GM12878 (cell line): ENCODE data around the gene SYNPR. TPM values are rescaled to one million over a fixed set of nuclear protein-coding genes. Genes with fewer than 3 reads are reported as not detected.

Source experiments
- ATAC-seq: fragments of 200-7000 bp; cut with Tn5 transposase; 3 replicates; pipeline ENCODE4 v1.9.1; 2020; ENCODE audit warnings: mild to moderate bottlenecking, moderate library complexity
- BruUV-seq: library from RNA; stranded (reverse); fragments of 400-500 nt; replicated peaks from 2 replicates; lab custom pipeline; 2021; lab: Mats Ljungman, UMichigan
- CTCF ChIA-PET: fragments of 300-600 bp; sonication (Branson Sonifier 250); formaldehyde crosslinking; extraction: SDS; loops from one replicate; lab custom pipeline; 2021; ENCODE audit warnings: inconsistent platforms; lab: Yijun Ruan, JAX
- POLR2A ChIA-PET: fragments of 350-600 bp; formaldehyde crosslinking; extraction: SDS; loops from one replicate; lab custom pipeline; 2021; ENCODE audit warnings: inconsistent platforms; lab: Charles Lee
- RAD21 ChIA-PET: fragments of 300-600 bp; sonication (Branson Sonifier 250); formaldehyde crosslinking; loops from one replicate; lab custom pipeline; 2023; ENCODE audit warnings: antibody characterized with exemption; ENCODE audit not compliant: unreplicated experiment; lab: Charles Lee
- SMC1A ChIA-PET: fragments of 300-600 bp; sonication (Branson Sonifier 250); formaldehyde crosslinking; loops from one replicate; lab custom pipeline; 2023; ENCODE audit not compliant: unreplicated experiment, uncharacterized antibody; lab: Charles Lee
- DNase-seq: peaks from one replicate; pipeline ENCODE4 v3.0.0-alpha.2; 2011; ENCODE audit warnings: low read depth, low spot score
- FAIRE-seq: peaks from 3 replicates; lab custom pipeline; 2011; peaks lifted over from hg19 to GRCh38; lab: Jason Lieb, UNC
- H2AFZ ChIP-seq: 2 replicates; pipeline ENCODE4 v1.6.0; 2011; ENCODE audit warnings: low read depth, low read length, control low read depth; ENCODE audit not compliant: control insufficient read depth
- H3K27ac ChIP-seq: 2 replicates; pipeline ENCODE4 v1.5.1; 2011; ENCODE audit warnings: control low read depth; ENCODE audit not compliant: control insufficient read depth, insufficient read depth
- H3K27me3 ChIP-seq, 2 experiments: replicated peaks in 1 of 2; 2 replicates each; pipeline versions ENCODE4 v1.6.0 to v1.6.1; 2011; ENCODE audit warnings: low read length in 1 of 2; ENCODE audit not compliant: control insufficient read depth in 2 of 2, insufficient read depth in 2 of 2
- H3K36me3 ChIP-seq, 2 experiments: 2 replicates each; pipeline ENCODE4 v1.5.1; 2011; ENCODE audit warnings: low read length in 1 of 2; ENCODE audit not compliant: control insufficient read depth in 2 of 2, insufficient read depth in 2 of 2
- H3K4me1 ChIP-seq: 2 replicates; pipeline ENCODE4 v1.6.1; 2011; ENCODE audit warnings: mild to moderate bottlenecking, low read length, moderate library complexity, mixed read lengths; ENCODE audit not compliant: control insufficient read depth, insufficient read depth
- H3K4me2 ChIP-seq: 2 replicates; pipeline ENCODE4 v1.6.0; 2011; ENCODE audit warnings: control low read depth; ENCODE audit not compliant: control insufficient read depth, insufficient read depth
- H3K4me3 ChIP-seq: fragments of 200-600 bp; sonication (generic); 2 replicates; pipeline ENCODE4 v1.5.1; 2016
- H3K79me2 ChIP-seq: 2 replicates; pipeline ENCODE4 v1.6.0; 2011; ENCODE audit warnings: low read length; ENCODE audit not compliant: control insufficient read depth, insufficient read depth
- H3K9ac ChIP-seq: 2 replicates; pipeline ENCODE4 v1.8.0; 2011; ENCODE audit warnings: low read length, control low read depth, mixed read lengths; ENCODE audit not compliant: control insufficient read depth, insufficient read depth
- H3K9me3 ChIP-seq: replicated peaks from 3 replicates; pipeline ENCODE4 v1.5.1; 2011; ENCODE audit warnings: mild to moderate bottlenecking, low read length; ENCODE audit not compliant: control insufficient read depth, insufficient read depth
- H4K20me1 ChIP-seq: 2 replicates; pipeline ENCODE4 v1.6.0; 2011; ENCODE audit not compliant: control insufficient read depth, insufficient read depth
- BCL11A ChIP-seq: IDR thresholded peaks from 2 replicates; pipeline ENCODE4 v1.6.1; 2011; ENCODE audit warnings: low read depth, low read length
- BHLHE40 ChIP-seq, 2 experiments: fragments of 450-650 bp in 1 of 2; IDR thresholded peaks; 2 replicates each; pipeline ENCODE4 v1.6.1; 2011 to 2017; ENCODE audit warnings: low read depth in 2 of 2, borderline replicate concordance in 1 of 2, improper control_type of control experiment in 1 of 2, low read length in 1 of 2, mild to moderate bottlenecking in 1 of 2
- CHD2 ChIP-seq: IDR thresholded peaks from 2 replicates; pipeline ENCODE4 v1.6.1; 2011; ENCODE audit warnings: low read depth, low read length, improper control_type of control experiment, borderline replicate concordance
- SMAD1 ChIP-seq: fragments of 450-650 bp; IDR thresholded peaks from 2 replicates; pipeline ENCODE4 v1.6.1; 2018; ENCODE audit warnings: mild to moderate bottlenecking, low read depth; ENCODE audit not compliant: partially characterized antibody
- WGBS: methylation state at CpG from one replicate; pipeline ENCODE4 v1.1.6; 2016; ENCODE audit warnings: low lambda C conversion rate; ENCODE audit not compliant: insufficient replicate concordance, insufficient coverage; ENCODE audit errors: missing lambda C conversion rate; 5-methylcytosine and 5-hydroxymethylcytosine counted together
- in situ Hi-C: fragments of 300-500 bp; cut with MboI; formaldehyde crosslinking; loops from 9 replicates; pipeline ENCODE4 v1.14.3; 2018; ENCODE audit warnings: mixed read lengths
- intact Hi-C: fragments of 100-400 bp; cut with micrococcal nuclease; formaldehyde crosslinking; loops from one replicate; pipeline ENCODE4 v1.14.2; 2022; ENCODE audit not compliant: unreplicated experiment
- polyA plus RNA-seq, 11 experiments: library from polyadenylated mRNA; depleted of rRNA in 4 of 11; unstranded in 6 of 11; stranded (reverse) in 5 of 11; fragments of >200 nt; fragmentation: Nextera tagmentation in 4 of 11; fragmentation: Illumina TruSeq in 1 of 11; extraction: Ambion mirVana in 4 of 11; extraction: Trizol in 1 of 11; gene quantifications; 1 replicate in 1 of 11; 2 replicates in 10 of 11; pipeline versions ENCODE4 v1.2.1 to v1.2.3, GENCODE V29; 2011 to 2016; ENCODE audit warnings: inconsistent platforms in 2 of 11, missing spikeins in 2 of 11, low read depth in 1 of 11
- total RNA-seq, 4 experiments: library from RNA; depleted of rRNA in 3 of 4; stranded (reverse); fragments of >200 nt in 3 of 4; fragmentation: Illumina TruSeq in 1 of 4; extraction: Trizol in 1 of 4; gene quantifications; 2 replicates each; pipeline versions ENCODE4 v1.2.1 to v1.2.3, GENCODE V29; 2013 to 2021

SYNPR gene
- total and polyA plus RNA-seq, 10 of the 15 experiments (the other 5 are each of a cell fraction or from before 2014, with no cell fraction given) = not detected

DNA sequence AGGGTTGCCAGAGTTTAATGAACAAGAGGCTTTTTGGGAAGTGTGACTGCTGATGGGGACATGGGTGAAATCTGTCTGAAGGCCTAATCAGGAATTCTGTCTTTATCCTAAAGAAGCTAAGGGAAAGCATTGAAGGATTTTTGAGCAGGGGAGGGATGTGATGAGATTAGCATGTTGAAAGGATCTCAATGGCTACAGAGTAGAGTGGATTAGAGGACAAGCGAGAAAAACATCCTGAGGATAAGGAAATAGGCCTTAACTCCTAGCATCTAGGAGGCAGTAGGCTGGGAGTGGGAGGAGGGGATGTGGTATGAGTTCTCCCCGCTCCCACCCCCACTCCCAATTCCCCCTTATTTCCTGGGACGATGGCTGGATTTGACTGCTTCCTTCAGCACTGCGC, 339.3 kb downstream of the SYNPR start:
- CTCF ChIA-PET = no interaction called here
- BruUV-seq = no TSS peak
- FAIRE-seq (no peak), ATAC-seq (no peak), DNase-seq (no peak)
- H2AFZ ChIP-seq = no peak overlapping the region
- H3K9me3 ChIP-seq = no peaks in the 10 kb centered on the region
- H3K27me3 ChIP-seq = no peaks in the 10 kb centered on the region; a peak in 1 of 4 replicates
- POLR2A ChIA-PET = no interaction called here
- H3K9ac ChIP-seq = no peak overlapping the region
- SMC1A ChIA-PET = no interaction called here
- TF ChIP-seq CHD2 = no peak
- no peak for TF ChIP-seq SMAD1
- 32% methylated on average over 4 of the region's 4 CpGs for WGBS
- H3K79me2 ChIP-seq = no peaks in the 10 kb centered on the region
- H3K36me3 ChIP-seq = no peaks in the 10 kb centered on the region
- H3K4me2 ChIP-seq = no peak overlapping the region
- intact Hi-C loops (no loop called here), in situ Hi-C loops (no loop called here)
- no peak overlapping the region for H3K27ac ChIP-seq
- RAD21 ChIA-PET = no interaction called here
- no peaks in the 10 kb centered on the region for H4K20me1 ChIP-seq
- no peak overlapping the region for H3K4me3 ChIP-seq
- no peaks in the 10 kb centered on the region for H3K4me1 ChIP-seq

DNA sequence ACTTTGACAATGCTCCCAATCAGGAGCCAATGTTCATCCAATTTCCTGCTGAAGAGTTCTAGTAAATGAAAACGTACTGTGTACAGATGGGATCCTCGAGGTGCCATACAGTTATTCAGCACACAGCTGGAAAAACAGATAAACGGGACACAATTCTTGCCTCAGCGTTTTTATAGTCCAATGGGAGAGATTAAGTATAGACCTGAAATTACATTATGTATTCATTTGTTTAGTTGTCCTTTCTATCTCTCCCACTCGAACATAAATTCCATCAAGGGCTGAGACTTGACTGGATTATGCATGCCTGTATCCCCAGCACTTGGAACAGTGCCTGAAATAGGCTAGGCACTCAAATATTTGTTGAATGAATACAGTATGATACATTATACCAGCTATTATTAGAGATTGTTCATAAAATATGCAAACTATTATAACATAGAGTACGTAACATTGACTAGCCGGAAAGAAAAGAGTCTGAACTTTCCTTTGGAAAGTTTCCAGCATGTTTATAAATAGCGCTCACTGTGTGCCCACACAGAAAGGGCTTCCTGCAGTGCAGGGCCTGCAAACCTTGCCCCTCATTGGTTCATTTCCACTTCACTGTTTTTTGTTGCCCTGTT, 346.9 kb downstream of the SYNPR start:
- no peaks in the 10 kb centered on the region for H3K4me1 ChIP-seq
- H3K9ac ChIP-seq = no peak overlapping the region
- TF ChIP-seq BHLHE40 (IDR thresholded peaks at IDR 0.05; ENCODE audit: borderline replicate concordance in 1 of 2, low read depth in 2 of 2, low read length in 1 of 2) = no peak
- no peak for TF ChIP-seq BCL11A
- no peak overlapping the region for H3K4me2 ChIP-seq
- POLR2A ChIA-PET = no interaction called here
- no peak overlapping the region for H3K27ac ChIP-seq
- RAD21 ChIA-PET = no interaction called here
- intact Hi-C loops (no loop called here), in situ Hi-C loops (no loop called here)
- FAIRE-seq = no peak
- no peaks in the 10 kb centered on the region for H4K20me1 ChIP-seq
- BruUV-seq = no TSS peak
- 10% methylated on average over 8 of the region's 8 CpGs for WGBS
- H3K27me3 ChIP-seq = no peaks in the 10 kb centered on the region; a peak in 1 of 4 replicates
- ATAC-seq = no peak
- no peaks in the 10 kb centered on the region for H3K36me3 ChIP-seq
- DNase-seq = no peak
- no peaks in the 10 kb centered on the region for H3K79me2 ChIP-seq
- no peak overlapping the region for H2AFZ ChIP-seq
- no peaks in the 10 kb centered on the region for H3K9me3 ChIP-seq
- no peak overlapping the region for H3K4me3 ChIP-seq
- SMC1A ChIA-PET = no interaction called here
- CTCF ChIA-PET = no interaction called here
